ENCODE data around the gene POM121C.
"Not testable (repeated sequence)": the region's sequence is repeated elsewhere in the genome, so short reads cannot be mapped to it uniquely, and the experiment has no call there.

- TF ChIP-seq POLR2A, CTCF (IDR thresholded peaks at IDR 0.05): not testable (repeated sequence)
Observed at GRCh38 chr7:75397865-75398264, 88.2 kb downstream of the POM121C start.

All from lower leg skin (tissue), 3 donors.